AG09319 (cell line): ENCODE measurements around the gene RPSA.

ENCODE experiments used
- DNase-seq: peaks from one replicate; pipeline ENCODE4 v3.0.0-alpha.2; 2010; ENCODE audit warnings: low read depth; ENCODE audit errors: extremely low read depth
- TF ChIP-seq, protein P1 (sequence below): IDR thresholded peaks from 2 replicates; pipeline ENCODE4 v1.5.1; 2011; ENCODE audit warnings: low read depth, mild to moderate bottlenecking, inconsistent platforms, low read length, moderate library complexity

Gene RPSA

DNA sequence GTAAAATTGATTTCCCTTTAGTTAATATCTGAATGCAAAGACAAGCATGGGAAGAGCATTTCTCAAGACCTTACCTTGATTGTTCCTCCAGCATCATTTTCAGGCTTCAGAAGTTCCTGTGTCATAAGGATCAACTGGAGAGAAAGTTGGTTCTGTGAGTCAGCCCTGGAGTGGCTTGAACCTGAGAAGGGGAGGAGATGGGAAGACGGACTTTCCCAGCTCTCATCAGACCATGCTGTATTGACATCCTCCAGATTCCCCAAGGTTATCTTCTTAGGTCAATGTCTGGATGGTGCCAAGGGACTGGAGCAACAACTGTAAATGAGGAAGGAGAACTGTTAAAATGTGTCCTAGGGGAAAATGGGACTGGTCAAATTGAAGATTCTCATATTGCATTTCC lies 21.0 kb downstream of the RPSA start:
- TF ChIP-seq, protein P1, sequence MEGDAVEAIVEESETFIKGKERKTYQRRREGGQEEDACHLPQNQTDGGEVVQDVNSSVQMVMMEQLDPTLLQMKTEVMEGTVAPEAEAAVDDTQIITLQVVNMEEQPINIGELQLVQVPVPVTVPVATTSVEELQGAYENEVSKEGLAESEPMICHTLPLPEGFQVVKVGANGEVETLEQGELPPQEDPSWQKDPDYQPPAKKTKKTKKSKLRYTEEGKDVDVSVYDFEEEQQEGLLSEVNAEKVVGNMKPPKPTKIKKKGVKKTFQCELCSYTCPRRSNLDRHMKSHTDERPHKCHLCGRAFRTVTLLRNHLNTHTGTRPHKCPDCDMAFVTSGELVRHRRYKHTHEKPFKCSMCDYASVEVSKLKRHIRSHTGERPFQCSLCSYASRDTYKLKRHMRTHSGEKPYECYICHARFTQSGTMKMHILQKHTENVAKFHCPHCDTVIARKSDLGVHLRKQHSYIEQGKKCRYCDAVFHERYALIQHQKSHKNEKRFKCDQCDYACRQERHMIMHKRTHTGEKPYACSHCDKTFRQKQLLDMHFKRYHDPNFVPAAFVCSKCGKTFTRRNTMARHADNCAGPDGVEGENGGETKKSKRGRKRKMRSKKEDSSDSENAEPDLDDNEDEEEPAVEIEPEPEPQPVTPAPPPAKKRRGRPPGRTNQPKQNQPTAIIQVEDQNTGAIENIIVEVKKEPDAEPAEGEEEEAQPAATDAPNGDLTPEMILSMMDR, result no peak
- DNase-seq, result no peak

DNA sequence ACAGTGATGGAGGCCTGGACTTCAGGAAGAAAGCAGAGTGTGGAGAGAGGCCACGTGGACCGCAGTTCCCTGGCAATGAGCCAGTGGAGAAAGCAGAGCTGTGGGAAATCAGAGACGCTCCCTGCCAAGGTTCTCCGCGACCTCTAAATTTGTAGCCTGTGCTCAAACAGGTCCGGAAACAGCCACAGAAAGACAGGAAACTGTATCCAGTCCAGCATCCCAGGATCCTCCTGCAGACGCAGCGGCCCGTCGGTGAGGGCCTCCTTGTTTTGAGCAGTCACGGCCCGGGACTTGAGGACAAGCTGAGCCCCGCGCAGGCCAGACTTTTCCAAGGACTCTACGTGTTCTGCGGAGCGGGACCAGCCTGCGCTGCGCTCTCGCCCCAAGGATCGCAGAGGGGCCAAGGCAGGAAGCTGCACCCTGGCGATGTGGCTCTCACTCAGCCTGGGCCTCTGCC lies 22.3 kb downstream of the RPSA start:
- TF ChIP-seq, protein P1, result no peak
- DNase-seq, result no peak

DNA sequence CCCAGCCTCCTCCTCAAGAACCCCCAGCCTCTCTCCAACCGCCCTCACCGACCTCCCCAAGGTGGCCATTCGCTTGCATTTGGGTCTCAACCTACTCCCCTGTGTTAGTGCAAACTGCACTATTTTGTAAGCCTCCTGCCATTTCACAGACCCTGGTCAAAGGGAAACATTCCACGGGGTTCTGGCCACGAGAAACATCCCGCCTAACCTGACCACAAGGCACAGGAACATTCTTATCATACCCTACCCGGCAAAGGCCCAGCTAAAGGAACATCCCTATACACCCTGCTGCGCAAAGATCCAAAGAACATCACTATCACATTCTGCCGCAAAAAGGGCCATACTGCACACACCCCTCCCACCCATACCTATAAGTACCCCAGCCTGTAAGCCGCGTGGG lies 22.9 kb downstream of the RPSA start:
- TF ChIP-seq, protein P1, result no peak
- no peak for DNase-seq

DNA sequence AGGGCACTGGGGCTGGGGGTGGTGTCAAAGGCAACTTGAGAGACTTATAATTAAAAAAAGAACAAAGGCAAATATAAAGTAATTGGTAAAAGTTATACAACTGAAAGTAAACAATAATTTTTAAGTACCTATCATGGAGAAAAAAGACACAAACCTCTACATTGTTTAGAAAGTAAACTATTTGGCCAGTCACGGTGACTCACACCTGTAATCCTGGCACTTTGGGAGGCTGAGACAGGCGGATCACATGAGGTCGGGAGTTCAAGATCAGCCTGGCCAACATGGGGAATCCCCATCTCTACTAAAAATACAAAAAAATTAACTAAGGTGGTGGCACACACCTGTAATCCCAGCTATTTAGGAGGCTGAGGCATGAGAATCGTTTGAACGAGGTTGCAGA lies 25.8 kb downstream of the RPSA start:
- TF ChIP-seq, protein P1, result no peak
- no peak for DNase-seq

DNA sequence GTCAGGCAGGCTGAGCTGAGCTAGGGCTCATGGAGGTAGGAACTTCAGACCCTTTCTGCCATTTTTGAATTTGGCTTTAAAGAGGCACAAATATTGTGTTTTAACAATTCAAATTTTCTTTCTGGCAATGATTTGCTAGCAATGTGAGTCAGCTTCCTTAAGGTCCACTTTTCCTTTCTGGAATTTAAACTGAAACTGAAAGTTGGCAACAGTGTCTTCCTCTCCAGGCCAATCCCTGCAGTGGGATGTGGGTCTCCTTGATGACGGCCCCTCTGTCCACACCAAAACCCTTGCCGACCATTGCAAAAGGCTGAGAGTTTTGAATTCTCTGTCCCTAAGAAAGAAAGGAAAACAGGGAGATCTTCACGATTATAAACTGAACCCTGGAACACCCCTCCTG lies 27.1 kb downstream of the RPSA start:
- DNase-seq, result peak; percentile 18
- TF ChIP-seq, protein P1, result no peak

DNA sequence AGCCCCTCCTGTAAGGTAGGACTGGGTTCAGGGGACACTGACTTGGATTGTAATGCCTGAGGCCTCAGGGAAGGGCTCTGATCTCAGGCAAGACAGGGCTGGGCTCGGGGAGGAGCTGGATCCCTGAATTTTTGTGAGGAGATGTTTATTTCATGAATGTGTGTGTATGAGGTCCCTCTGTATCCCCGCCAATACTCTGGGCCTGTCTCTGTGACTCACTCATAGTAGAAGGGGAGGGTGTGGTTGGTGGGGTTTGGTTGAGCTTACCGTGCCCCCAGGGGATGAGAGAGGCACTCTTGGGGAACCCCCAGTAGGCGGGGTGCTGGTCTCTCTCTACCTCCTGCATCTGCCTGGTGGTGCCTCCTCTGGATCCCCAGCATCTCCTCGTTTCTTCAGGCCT lies 28.1 kb downstream of the RPSA start:
- TF ChIP-seq, protein P1, result no peak
- no peak for DNase-seq

DNA sequence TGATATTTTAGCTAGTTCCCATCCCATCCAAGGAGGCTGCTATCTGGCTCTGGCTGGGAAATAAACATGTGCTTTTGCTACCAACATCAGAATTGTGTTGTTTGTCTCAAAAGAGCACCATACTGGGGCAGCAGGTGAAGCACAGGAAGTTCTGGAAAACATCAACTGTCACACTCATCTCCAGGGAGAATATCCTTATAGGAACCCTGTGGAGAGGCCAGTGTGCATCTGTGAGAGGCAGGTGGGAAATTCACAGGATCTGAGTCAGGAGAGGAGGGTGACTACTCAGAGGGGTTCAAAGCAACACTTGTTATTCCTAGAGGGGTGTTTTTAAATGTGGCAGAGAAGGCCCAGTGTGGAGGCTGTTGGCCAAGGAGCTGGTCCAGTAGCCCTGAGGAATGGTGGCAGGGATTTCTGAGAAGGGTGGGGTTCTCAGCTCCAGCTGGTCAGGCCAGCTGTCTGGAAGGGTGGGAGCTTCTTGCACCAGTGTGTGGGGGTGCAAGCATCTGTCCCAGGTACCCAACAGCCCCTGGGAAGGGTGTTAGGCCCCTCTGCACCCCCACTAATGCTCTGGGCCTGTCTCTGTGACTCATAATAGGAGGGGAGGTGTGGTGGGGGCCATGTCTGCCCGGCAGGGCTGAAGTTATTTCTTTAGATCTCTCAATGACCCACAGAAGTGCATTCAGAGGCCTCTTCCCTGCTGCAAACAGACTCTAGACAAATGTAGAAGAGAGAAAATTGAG lies 28.7 kb downstream of the RPSA start:
- no peak for DNase-seq

More for the DNA sequence above, 28.7 kb downstream of the RPSA start:
- TF ChIP-seq, protein P1, result no peak
